ENCODE results near the gene STAG2. TPM values are rescaled to one million over a fixed set of nuclear protein-coding genes. Genes with fewer than 3 reads are reported as not detected.

STAG2 gene
- total RNA-seq, 4 donors from 2014 or later, result 75.5 to 91.6 (median 84.4) TPM

GRCh38 chrX:123976706-123977316 lies 15.3 kb downstream of the STAG2 start:
- TF ChIP-seq, protein P1, sequence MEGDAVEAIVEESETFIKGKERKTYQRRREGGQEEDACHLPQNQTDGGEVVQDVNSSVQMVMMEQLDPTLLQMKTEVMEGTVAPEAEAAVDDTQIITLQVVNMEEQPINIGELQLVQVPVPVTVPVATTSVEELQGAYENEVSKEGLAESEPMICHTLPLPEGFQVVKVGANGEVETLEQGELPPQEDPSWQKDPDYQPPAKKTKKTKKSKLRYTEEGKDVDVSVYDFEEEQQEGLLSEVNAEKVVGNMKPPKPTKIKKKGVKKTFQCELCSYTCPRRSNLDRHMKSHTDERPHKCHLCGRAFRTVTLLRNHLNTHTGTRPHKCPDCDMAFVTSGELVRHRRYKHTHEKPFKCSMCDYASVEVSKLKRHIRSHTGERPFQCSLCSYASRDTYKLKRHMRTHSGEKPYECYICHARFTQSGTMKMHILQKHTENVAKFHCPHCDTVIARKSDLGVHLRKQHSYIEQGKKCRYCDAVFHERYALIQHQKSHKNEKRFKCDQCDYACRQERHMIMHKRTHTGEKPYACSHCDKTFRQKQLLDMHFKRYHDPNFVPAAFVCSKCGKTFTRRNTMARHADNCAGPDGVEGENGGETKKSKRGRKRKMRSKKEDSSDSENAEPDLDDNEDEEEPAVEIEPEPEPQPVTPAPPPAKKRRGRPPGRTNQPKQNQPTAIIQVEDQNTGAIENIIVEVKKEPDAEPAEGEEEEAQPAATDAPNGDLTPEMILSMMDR (IDR thresholded peaks at IDR 0.05; ENCODE audit: low read depth), result no peak

GRCh38 chrX:123983240-123983639 lies 21.7 kb downstream of the STAG2 start:
- TF ChIP-seq, protein P1 (IDR thresholded peaks at IDR 0.05; ENCODE audit: low read depth), result no peak

GRCh38 chrX:123986377-123986776 lies 24.9 kb downstream of the STAG2 start:
- TF ChIP-seq, protein P1 (IDR thresholded peaks at IDR 0.05; ENCODE audit: low read depth), result no peak

DNA sequence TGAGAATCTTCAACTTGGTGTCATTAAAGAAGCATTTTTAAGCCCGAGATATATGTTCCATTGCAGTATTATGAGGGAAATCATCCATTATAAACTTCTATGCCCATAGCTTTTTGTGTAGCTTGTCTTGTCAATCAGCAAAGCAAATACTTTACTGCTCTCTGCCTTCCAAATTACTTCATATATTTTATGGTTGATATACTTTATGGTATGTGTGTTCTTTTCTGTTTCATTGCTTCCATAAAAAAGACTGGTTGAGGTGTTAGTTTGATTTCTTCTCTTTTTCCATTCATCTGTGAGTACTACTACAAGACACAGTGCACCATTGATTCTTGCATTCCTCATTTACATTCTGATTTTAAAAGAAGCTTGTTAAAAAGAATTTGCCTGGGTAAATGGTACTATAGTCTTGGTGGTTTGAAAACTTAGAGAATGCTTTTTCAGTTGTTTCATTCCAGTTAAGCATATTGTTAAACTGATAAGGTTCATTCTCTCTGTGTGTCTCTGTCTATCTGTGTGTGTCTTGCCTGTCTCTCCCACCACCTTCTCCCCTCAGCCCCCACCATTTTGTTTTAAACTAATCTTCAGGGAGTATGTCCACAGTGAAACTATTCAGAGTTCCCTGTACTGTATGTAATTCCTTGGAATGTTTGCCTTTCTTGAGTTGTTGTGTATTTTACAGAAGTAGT lies 27.1 kb downstream of the STAG2 start:
- TF ChIP-seq, protein P1 (IDR thresholded peaks at IDR 0.05; ENCODE audit: low read depth), result no peak

GRCh38 chrX:123989235-123989634 lies 27.7 kb downstream of the STAG2 start:
- TF ChIP-seq, protein P1 (IDR thresholded peaks at IDR 0.05; ENCODE audit: low read depth), result no peak

DNA sequence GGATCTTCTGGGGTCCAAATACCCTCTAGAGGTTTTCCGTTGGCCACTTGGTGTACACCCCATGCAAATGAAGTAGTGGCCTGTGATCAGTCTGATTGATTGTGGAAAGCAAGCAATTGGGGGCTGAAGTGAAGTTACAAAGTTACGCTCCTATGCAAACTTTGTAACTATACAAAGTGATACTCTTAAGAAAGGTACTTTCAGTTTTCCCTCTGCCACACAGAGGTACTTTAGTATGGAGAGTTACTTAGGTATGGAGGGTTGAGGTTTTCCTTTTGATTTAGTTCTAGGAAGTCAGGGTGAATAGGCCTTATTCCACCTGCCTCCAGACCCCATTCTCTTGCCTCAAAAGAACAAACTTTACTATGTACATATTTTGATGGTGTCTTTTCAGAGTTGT lies 28.7 kb downstream of the STAG2 start:
- TF ChIP-seq, protein P1 (IDR thresholded peaks at IDR 0.05; ENCODE audit: low read depth), result no peak

DNA sequence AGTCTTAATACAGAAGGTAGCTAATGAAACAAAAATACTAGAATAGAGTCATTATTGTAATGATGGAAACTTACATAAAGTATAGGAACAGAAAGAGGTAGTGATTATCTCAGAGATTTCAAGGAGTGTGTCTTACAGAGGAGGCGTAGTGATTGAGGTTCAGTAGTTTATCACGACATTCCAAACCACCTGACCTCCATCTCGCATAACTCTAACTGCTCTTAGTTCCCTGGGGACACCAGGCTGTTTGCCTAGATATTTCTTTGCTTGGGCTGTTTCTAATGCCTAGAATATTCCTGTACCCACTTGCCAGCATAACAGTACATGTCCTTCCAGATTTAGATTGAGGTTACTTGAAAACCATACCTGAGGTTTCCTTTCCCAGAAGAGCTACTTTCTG lies 29.1 kb downstream of the STAG2 start:
- TF ChIP-seq, protein P1 (IDR thresholded peaks at IDR 0.05; ENCODE audit: low read depth), result no peak

Measured in subcutaneous adipose tissue (tissue), 4 donors.